NCI-H1694 (cell line): ENCODE results near the gene CHRNA9.
"Not testable (repeated sequence)": the region's sequence is repeated elsewhere in the genome, so short reads cannot be mapped to it uniquely, and the experiment has no call there.

Source experiments
- DNase-seq: peaks from one replicate; lab custom pipeline; 2025; lab: John Stamatoyannopoulos, UW

Gene CHRNA9, protein sequence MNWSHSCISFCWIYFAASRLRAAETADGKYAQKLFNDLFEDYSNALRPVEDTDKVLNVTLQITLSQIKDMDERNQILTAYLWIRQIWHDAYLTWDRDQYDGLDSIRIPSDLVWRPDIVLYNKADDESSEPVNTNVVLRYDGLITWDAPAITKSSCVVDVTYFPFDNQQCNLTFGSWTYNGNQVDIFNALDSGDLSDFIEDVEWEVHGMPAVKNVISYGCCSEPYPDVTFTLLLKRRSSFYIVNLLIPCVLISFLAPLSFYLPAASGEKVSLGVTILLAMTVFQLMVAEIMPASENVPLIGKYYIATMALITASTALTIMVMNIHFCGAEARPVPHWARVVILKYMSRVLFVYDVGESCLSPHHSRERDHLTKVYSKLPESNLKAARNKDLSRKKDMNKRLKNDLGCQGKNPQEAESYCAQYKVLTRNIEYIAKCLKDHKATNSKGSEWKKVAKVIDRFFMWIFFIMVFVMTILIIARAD

DNA sequence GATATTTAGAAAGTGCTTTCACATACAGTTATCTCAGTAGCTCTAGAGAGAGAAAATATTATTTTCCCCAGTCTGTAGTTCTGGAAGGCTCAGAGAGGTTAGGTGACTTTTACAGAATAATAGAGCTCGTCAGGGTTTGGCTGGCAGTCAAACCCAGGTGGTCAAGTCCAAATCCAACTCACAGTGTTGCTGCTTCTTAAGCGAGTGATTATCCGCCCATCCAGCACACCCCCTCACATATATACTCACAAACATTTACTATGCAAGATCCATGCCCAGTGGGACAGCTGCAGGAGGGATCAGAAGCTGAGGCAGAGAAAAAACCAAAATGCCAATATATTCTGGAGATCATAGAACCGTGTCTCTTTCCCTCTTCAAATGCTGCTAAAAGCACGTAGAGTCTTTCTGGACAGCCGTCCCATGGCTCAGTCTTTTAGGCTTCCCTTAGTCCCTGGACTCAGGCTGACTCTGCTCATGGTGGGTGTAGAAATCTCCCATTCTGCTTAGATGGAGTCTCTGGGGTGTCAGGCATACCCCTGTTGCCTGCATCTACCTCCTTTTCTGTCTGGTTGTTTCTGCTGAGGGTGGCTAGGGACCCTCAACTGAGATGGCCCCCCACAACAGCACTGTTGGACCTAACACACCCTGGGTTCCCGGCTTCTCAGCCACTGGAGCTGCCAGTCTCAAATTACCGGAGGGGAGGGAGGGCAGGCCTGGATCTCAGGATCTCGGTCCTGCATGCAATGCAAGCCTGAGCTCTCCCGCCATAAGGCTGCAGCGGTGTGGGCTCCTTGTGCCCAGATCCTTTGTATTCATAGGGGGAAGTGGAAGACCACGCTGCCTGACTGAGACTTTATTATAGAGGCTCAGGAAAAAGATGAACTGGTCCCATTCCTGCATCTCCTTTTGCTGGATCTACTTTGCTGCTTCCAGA is at the start of gene CHRNA9:
Gene CHRNA9 (plus strand): TSS at position 743 of the 934 bp plus-strand sequence. CDS start 135 bp downstream, at position 878.
- no peak for DNase-seq

GRCh38 chr4:40285692-40286091 is 49.4 kb upstream of the CHRNA9 start:
- DNase-seq = no peak

DNA sequence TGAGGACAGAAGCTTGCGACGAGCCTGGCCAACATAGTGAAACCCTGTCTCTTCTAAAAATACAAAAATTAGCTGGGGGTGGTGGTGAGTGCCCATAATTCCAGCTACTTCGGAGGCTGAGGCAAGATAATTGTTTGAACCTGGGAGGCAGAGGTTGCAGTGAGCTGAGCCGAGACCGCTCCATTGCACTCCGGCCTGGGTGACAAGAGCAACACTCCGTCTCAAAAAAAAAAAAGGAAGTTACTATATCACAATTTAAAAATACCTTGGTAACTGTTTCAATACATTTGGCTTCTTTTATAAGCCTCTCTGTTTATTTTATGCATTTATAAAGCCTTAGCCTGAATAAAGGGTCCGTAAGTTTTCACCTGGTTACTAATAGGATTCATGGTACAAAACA is 46.6 kb upstream of the CHRNA9 start:
- no peak for DNase-seq

DNA sequence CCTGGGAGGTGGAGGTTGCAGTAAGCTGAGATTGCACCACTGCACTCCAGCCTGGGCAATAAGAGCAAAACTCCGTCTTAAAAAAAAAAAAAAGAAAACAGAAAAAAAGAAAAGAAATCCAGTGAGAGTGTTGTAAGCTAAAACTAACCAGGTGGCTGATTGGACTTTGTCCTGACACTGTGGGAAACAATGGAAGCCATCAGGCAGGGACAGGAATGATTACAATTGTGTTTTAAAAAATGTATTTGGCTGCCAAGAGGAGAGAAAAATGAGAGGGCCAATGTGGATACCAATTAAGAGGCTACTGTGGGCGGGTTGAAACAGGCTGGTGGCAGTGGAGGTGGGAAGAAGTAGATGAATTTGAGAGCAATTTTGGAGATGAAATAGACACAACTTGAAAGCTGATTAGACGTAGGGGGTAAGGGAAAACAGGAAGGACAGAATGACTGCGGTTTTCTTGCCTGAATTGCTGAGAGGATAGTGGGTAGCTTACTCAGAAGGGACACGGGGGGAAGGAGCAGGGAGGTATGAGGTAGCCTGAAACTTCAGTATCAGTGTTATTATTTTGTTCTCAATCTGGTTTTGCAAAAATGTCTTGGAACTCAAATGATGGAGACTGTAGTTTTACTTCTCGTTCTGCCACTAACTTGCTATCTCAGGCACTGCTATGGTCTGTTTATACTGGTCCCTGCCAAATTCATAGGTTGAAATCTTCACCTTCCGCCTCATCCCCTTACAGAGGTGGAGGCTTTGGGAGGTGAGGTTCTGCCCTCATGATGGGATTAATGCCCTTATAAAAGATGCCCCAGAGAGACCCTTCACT is 45.6 kb upstream of the CHRNA9 start:
- no peak for DNase-seq

GRCh38 chr4:40290611-40291186 is 44.4 kb upstream of the CHRNA9 start:
- DNase-seq = not testable (repeated sequence)

GRCh38 chr4:40292313-40292759 is 42.8 kb upstream of the CHRNA9 start:
- no peak for DNase-seq

- DNase-seq = no peak
Measured at GRCh38 chr4:40294339-40294738, 40.8 kb upstream of the CHRNA9 start.

- DNase-seq = not testable (repeated sequence)
Measured at GRCh38 chr4:40295030-40295429, 40.1 kb upstream of the CHRNA9 start.

GRCh38 chr4:40295572-40295971 is 39.6 kb upstream of the CHRNA9 start:
- no peak for DNase-seq

- DNase-seq = no peak
Measured at GRCh38 chr4:40299126-40299525, 36.0 kb upstream of the CHRNA9 start.

GRCh38 chr4:40299811-40300292 is 35.3 kb upstream of the CHRNA9 start:
- no peak for DNase-seq

GRCh38 chr4:40300371-40301162 is 34.6 kb upstream of the CHRNA9 start:
- no peak for DNase-seq

DNA sequence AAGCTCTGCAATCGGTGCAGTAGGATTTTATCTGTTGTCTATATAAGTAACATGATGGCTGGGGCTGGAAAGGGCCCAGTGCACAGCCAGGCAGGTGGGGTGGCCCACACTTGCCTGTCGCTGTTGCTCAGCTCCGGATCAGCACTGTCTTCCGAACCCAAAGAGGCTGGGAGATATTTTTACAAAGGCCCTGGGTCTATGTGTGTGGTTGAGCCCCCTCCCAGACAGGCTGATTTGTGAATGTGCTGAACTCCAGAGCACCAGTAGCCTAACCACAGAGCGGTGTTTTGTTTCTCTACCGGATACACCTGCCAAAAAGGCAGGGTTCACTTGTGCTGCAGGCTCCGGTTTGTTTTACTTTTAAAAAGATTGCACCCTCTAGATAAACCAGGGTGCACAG is 33.5 kb upstream of the CHRNA9 start:
- no peak for DNase-seq

DNA sequence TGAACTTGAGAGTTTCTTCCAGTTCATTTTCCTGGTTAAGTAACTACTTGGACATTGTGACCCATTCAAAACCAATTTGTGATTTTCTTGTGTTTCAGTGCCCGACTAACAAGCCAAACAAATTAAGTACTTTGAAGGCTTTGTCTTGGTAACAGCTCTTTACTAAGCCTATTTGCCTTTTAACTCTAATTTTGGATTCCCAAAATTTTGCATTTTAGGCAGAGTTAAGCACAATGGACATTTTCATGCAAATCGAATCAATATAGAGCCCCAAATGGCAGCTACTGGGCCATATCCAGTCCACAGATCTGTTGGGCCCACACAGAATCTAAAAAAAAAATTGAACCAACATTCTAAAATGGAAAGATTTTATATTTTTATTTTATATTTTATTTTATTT is 31.4 kb upstream of the CHRNA9 start:
- DNase-seq = no peak

DNA sequence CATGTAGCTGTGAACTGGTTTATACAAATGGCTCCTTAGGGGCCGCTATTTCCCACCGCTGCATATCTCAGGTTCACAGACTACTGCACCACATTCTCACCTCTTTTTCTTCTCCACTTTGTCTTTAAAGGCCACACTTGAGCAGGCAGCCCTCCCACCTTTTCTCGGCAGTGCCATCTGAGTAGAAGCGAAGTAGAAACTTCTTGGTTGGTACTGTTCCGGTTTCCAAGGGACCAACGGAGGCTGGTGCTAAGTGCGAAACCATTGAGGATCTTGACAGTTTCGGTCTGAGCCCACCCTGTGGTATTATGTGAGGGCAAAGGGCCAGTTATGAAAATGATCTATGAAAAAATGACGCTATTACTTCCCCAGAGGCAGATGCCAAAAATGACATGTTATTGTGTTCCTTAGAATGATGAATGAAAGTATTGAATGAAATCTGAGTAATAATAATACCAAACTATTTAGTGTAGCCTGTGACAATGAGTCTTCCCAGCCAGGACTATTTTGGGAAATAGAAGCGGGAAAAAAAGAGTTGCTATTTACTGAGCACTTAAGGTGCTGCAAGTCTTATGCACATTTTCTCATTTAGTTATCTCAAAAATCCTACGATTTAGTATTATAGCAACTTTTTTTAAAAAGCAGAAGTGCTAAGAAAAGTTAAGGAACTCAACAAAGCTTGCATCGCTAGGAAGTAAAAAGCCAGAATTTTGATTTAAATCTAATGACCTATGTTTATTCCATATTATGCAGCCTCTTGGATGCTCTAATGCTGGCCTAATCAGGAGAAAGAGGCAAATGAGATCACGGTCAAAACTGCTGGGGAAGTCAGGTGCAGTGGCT is 29.6 kb upstream of the CHRNA9 start:
- no peak for DNase-seq

- no peak for DNase-seq
Measured at GRCh38 chr4:40306226-40306625, 28.9 kb upstream of the CHRNA9 start.

- no peak for DNase-seq
Measured at GRCh38 chr4:40306976-40307375, 28.2 kb upstream of the CHRNA9 start.

- DNase-seq = no peak
Measured at GRCh38 chr4:40307627-40308497, 27.3 kb upstream of the CHRNA9 start.
